Hepatocyte (in vitro differentiated cells): ENCODE measurements around the gene AGBL1.

Experiments
- CTCF ChIP-seq: fragments of 200-600 bp; sonication (generic); IDR thresholded peaks from 2 replicates; pipeline ENCODE4 v1.5.1; 2016; ENCODE audit warnings: antibody characterized with exemption, mild to moderate bottlenecking; ENCODE audit not compliant: poor library complexity
- EZH2 ChIP-seq: fragments of 200-600 bp; sonication (generic); IDR thresholded peaks from 2 replicates; pipeline ENCODE4 v1.6.1; 2016; ENCODE audit warnings: antibody characterized with exemption, mild to moderate bottlenecking, borderline replicate concordance
- EZH2phosphoT487 ChIP-seq: fragments of 200-600 bp; sonication (generic); IDR thresholded peaks from one replicate; pipeline ENCODE4 v1.6.1; 2018; ENCODE audit warnings: antibody characterized with exemption, mild to moderate bottlenecking, low read depth, moderate library complexity; ENCODE audit not compliant: unreplicated experiment, severe bottlenecking

- no peak for TF ChIP-seq CTCF
- TF ChIP-seq EZH2phosphoT487: no peak
- no peak for TF ChIP-seq EZH2
Observed at GRCh38 chr15:86620157-86620556, 540.5 kb downstream of the AGBL1 start.
